Measurements from ENCODE around the gene MAST3.

DNA sequence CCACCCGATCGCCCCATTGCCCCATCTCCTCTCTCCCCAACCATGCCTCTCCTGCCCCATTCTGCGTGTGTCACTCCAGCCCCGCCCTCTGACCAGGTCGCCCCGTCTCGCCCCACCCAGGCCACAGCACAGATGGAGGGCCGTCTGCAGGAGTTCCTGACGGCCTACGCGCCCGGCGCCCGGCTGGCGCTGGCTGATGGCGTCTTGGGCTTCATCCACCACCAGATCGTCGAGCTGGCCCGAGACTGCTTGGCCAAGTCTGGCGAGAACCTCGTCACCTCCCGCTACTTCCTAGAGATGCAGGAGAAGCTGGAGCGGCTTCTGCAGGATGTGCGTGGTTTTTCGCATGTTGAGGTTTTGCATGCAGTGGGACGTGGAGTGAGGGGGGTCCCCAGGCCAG lies 26.2 kb downstream of the MAST3 start:
- TF ChIP-seq CTCF (IDR thresholded peaks at IDR 0.05) (no peak), EZH2 (IDR thresholded peaks at IDR 0.05; ENCODE audit: borderline replicate concordance, insufficient read depth, low read depth, low read length, poor library complexity, severe bottlenecking) (no peak)
